H1 (cell line): ENCODE measurements around the gene CKAP4. TPM values are rescaled to one million over a fixed set of nuclear protein-coding genes. Genes with fewer than 3 reads are reported as not detected.

Experiments
- CBX8 ChIP-seq: fragments of 300-800, 300-1000 bp; sonication (generic); IDR thresholded peaks from 2 replicates; pipeline ENCODE4 v1.7.1; 2016; ENCODE audit warnings: low read depth, low read length, borderline replicate concordance
- CHD1 ChIP-seq: IDR thresholded peaks from 2 replicates; pipeline ENCODE4 v1.6.1; 2012; ENCODE audit warnings: low read depth, low read length, improper control_type of control experiment
- EGR1 ChIP-seq: IDR thresholded peaks from 2 replicates; pipeline ENCODE4 v1.6.1; 2011; ENCODE audit warnings: low read depth, low read length, borderline replicate concordance
- HDAC2 ChIP-seq, 2 experiments: fragments of 300-600 bp in 1 of 2; sonication (generic) in 1 of 2; IDR thresholded peaks; 2 replicates each; pipeline ENCODE4 v1.6.1; 2011 to 2012; ENCODE audit warnings: low read depth in 2 of 2, low read length in 2 of 2, mild to moderate bottlenecking in 2 of 2, moderate library complexity in 2 of 2, borderline replicate concordance in 1 of 2, inconsistent platforms in 1 of 2
- KDM1A ChIP-seq: fragments of 200-600, 300-600 bp; sonication (generic); IDR thresholded peaks from 2 replicates; pipeline ENCODE4 v1.7.1; 2016; ENCODE audit warnings: mild to moderate bottlenecking, low read length, borderline replicate concordance
- SIRT6 ChIP-seq: IDR thresholded peaks from one replicate; pipeline ENCODE4 v1.7.1; 2012; ENCODE audit warnings: low read length, inconsistent platforms
- YY1 ChIP-seq: IDR thresholded peaks from 2 replicates; pipeline ENCODE4 v1.6.1; 2011; ENCODE audit warnings: low read depth, mild to moderate bottlenecking, low read length
- polyA plus RNA-seq, 7 experiments: library from polyadenylated mRNA; depleted of rRNA in 3 of 7; stranded (reverse) in 5 of 7; unstranded in 2 of 7; fragments of >200 nt in 5 of 7; fragments of 200-250 nt in 2 of 7; gene quantifications; 1 replicate in 5 of 7; 2 replicates in 1 of 7; 4 replicates in 1 of 7; pipeline versions ENCODE4 v1.2.1 to v1.2.3, GENCODE V29; 2011 to 2013; ENCODE audit warnings: missing spikeins in 2 of 7, mixed read lengths in 2 of 7
- total RNA-seq: library from RNA; stranded (reverse); fragmentation: NEBNext Ultra II Directional; extraction: Animal tissue kit (Norgen Biotek cat#: 25700); gene quantifications from 2 replicates; pipeline ENCODE4 v1.2.1, GENCODE V29; 2021
- TF ChIP-seq, protein P1 (sequence below), 3 experiments: IDR thresholded peaks; 1 replicate in 2 of 3; 2 replicates in 1 of 3; pipeline versions ENCODE4 v1.5.1 to v1.6.1; 2011; ENCODE audit warnings: low read length in 3 of 3, mild to moderate bottlenecking in 3 of 3, inconsistent platforms in 2 of 3, low read depth in 1 of 3, moderate library complexity in 1 of 3; ENCODE audit not compliant: insufficient read depth in 1 of 3; ENCODE audit errors: control extremely low read depth in 1 of 3
- TF ChIP-seq, protein P2 (sequence below): IDR thresholded peaks from 2 replicates; pipeline ENCODE4 v1.6.1; 2011; ENCODE audit warnings: low read depth, mild to moderate bottlenecking, low read length; ENCODE audit not compliant: insufficient read depth
- TF ChIP-seq, protein P3 (sequence below): IDR thresholded peaks from 2 replicates; pipeline ENCODE4 v1.6.1; 2012; ENCODE audit warnings: inconsistent platforms

Gene CKAP4
- total and polyA plus RNA-seq, 2 of the 8 experiments (the other 6 are each of a cell fraction or from before 2014, with no cell fraction given), result 35.8 to 80.7 TPM

DNA sequence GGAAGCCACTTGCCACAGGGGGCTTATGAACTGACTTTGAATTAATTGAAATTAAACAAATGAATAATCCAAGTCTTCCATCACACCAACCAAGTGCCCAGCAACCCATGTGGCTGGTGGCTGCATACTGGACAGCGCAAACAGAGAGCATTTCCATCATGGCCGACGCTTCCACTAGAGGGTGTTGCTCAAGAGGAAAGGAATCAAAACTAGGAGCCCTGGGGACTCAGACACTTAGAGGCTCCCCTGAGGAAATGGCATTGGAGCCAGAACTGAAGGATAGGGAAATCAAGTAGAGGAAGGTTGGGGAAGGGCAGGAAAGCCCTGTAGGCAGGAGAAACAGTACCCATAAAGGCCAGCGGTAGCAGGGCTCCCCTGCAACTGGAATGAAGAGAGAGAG, 58.5 kb downstream of the CKAP4 start (continued):
- TF ChIP-seq SIRT6 (no peak), KDM1A (no peak), EGR1 (no peak), YY1 (peak; percentile 78), HDAC2 (IDR thresholded peaks at IDR 0.05; ENCODE audit: borderline replicate concordance in 1 of 2, low read depth in 2 of 2, low read length in 2 of 2) (no peak), CHD1 (no peak), CBX8 (no peak)
- TF ChIP-seq, protein P1, sequence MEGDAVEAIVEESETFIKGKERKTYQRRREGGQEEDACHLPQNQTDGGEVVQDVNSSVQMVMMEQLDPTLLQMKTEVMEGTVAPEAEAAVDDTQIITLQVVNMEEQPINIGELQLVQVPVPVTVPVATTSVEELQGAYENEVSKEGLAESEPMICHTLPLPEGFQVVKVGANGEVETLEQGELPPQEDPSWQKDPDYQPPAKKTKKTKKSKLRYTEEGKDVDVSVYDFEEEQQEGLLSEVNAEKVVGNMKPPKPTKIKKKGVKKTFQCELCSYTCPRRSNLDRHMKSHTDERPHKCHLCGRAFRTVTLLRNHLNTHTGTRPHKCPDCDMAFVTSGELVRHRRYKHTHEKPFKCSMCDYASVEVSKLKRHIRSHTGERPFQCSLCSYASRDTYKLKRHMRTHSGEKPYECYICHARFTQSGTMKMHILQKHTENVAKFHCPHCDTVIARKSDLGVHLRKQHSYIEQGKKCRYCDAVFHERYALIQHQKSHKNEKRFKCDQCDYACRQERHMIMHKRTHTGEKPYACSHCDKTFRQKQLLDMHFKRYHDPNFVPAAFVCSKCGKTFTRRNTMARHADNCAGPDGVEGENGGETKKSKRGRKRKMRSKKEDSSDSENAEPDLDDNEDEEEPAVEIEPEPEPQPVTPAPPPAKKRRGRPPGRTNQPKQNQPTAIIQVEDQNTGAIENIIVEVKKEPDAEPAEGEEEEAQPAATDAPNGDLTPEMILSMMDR (IDR thresholded peaks at IDR 0.05; ENCODE audit: control extremely low read depth in 1 of 3, insufficient read depth in 1 of 3, low read depth in 1 of 3, low read length in 3 of 3), result peak in 2 of 3 experiments; percentile 7 to 18; a peak in 2 of 4 replicates
- TF ChIP-seq, protein P2, sequence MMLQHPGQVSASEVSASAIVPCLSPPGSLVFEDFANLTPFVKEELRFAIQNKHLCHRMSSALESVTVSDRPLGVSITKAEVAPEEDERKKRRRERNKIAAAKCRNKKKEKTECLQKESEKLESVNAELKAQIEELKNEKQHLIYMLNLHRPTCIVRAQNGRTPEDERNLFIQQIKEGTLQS, result no peak
- TF ChIP-seq, protein P3, sequence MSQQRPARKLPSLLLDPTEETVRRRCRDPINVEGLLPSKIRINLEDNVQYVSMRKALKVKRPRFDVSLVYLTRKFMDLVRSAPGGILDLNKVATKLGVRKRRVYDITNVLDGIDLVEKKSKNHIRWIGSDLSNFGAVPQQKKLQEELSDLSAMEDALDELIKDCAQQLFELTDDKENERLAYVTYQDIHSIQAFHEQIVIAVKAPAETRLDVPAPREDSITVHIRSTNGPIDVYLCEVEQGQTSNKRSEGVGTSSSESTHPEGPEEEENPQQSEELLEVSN, result no peak
